Astrocyte (in vitro differentiated cells and primary cell): Measurements from ENCODE around the gene ENOPH1. TPM values are rescaled to one million over a fixed set of nuclear protein-coding genes. Genes with fewer than 3 reads are reported as not detected.

Source experiments
- DNase-seq: peaks from one replicate; pipeline ENCODE4 v3.0.0-alpha.2; 2010; ENCODE audit warnings: low read depth
- FAIRE-seq: peaks from 2 replicates; lab custom pipeline; 2011; peaks lifted over from hg19 to GRCh38; lab: Jason Lieb, UNC
- H2AFZ ChIP-seq: 2 replicates; pipeline ENCODE4 v1.6.0; 2012; ENCODE audit warnings: low read depth, low read length, inconsistent platforms
- H3K27ac ChIP-seq: 2 replicates; pipeline ENCODE4 v1.5.1; 2011; ENCODE audit warnings: low read depth, low read length, inconsistent platforms
- H3K27me3 ChIP-seq: 2 replicates; pipeline ENCODE4 v1.6.0; 2011; ENCODE audit warnings: low read length, inconsistent platforms; ENCODE audit not compliant: insufficient read depth
- H3K36me3 ChIP-seq: 2 replicates; pipeline ENCODE4 v1.5.1; 2011; ENCODE audit warnings: low read length, inconsistent platforms; ENCODE audit not compliant: insufficient read depth
- H3K4me1 ChIP-seq: 2 replicates; pipeline ENCODE4 v1.5.1; 2011; ENCODE audit warnings: low read length, inconsistent platforms; ENCODE audit not compliant: insufficient read depth
- H3K4me2 ChIP-seq: 2 replicates; pipeline ENCODE4 v1.6.0; 2012; ENCODE audit warnings: low read length, inconsistent platforms
- H3K4me3 ChIP-seq: 2 replicates; pipeline ENCODE4 v1.5.1; 2011; ENCODE audit warnings: low read depth, mild to moderate bottlenecking, low read length, inconsistent platforms; ENCODE audit not compliant: insufficient read depth
- H3K79me2 ChIP-seq: 2 replicates; pipeline ENCODE4 v1.6.0; 2012; ENCODE audit warnings: mild to moderate bottlenecking, low read length, inconsistent platforms; ENCODE audit not compliant: insufficient read depth
- H3K9ac ChIP-seq: 2 replicates; pipeline ENCODE4 v1.6.0; 2012; ENCODE audit warnings: mild to moderate bottlenecking, low read length, inconsistent platforms
- H3K9me3 ChIP-seq: 2 replicates; pipeline ENCODE4 v1.5.1; 2012; ENCODE audit warnings: low read depth, mild to moderate bottlenecking, low read length, inconsistent platforms; ENCODE audit not compliant: insufficient read depth
- H4K20me1 ChIP-seq: 2 replicates; pipeline ENCODE4 v1.6.0; 2012; ENCODE audit warnings: low read length, inconsistent platforms; ENCODE audit not compliant: insufficient read depth
- H3K27ac Mint-ChIP-seq: one replicate; pipeline ENCODE4 v1.8.0; 2021; ENCODE audit warnings: mild to moderate bottlenecking, mixed read lengths; ENCODE audit not compliant: unreplicated experiment
- H3K27me3 Mint-ChIP-seq: one replicate; pipeline ENCODE4 v1.8.0; 2021; ENCODE audit warnings: low read depth, mixed read lengths; ENCODE audit not compliant: unreplicated experiment
- H3K36me3 Mint-ChIP-seq: one replicate; pipeline ENCODE4 v1.8.0; 2021; ENCODE audit warnings: low read depth, mixed read lengths; ENCODE audit not compliant: unreplicated experiment
- H3K4me1 Mint-ChIP-seq: one replicate; pipeline ENCODE4 v1.8.0; 2021; ENCODE audit warnings: low read depth, mixed read lengths; ENCODE audit not compliant: unreplicated experiment
- H3K4me3 Mint-ChIP-seq: one replicate; pipeline ENCODE4 v1.8.0; 2021; ENCODE audit warnings: mild to moderate bottlenecking, moderate library complexity, mixed read lengths; ENCODE audit not compliant: unreplicated experiment
- H3K9me3 Mint-ChIP-seq: one replicate; pipeline ENCODE4 v1.8.0; 2021; ENCODE audit warnings: mild to moderate bottlenecking, mixed read lengths; ENCODE audit not compliant: unreplicated experiment
- EZH2 ChIP-seq: IDR thresholded peaks from 2 replicates; pipeline ENCODE4 v1.6.1; 2012; ENCODE audit warnings: mild to moderate bottlenecking, low read length, inconsistent platforms; ENCODE audit not compliant: insufficient read depth
- total RNA-seq: library from RNA; stranded (reverse); gene quantifications from 2 replicates; pipeline ENCODE4 v1.2.1, GENCODE V29; 2021
- TF ChIP-seq, protein P1 (sequence below): IDR thresholded peaks from 2 replicates; pipeline ENCODE4 v1.5.1; 2011; ENCODE audit warnings: low read depth, mild to moderate bottlenecking, inconsistent platforms, low read length, moderate library complexity; ENCODE audit not compliant: insufficient read depth

ENOPH1 gene
- total RNA-seq, 1 donor from 2014 or later, result 32.6 TPM

- Mint-ChIP-seq H3K4me1 (no peaks in the 10 kb centered on the region), H3K36me3 (no peaks in the 10 kb centered on the region), H3K27ac (no peak overlapping the region), H3K27me3 (no peaks in the 10 kb centered on the region), H3K9me3 (no peaks in the 10 kb centered on the region), H3K4me3 (no peak overlapping the region)
- H3K9me3 ChIP-seq, result no peaks in the 10 kb centered on the region
- no peak overlapping the region for H3K27ac ChIP-seq
- no peaks in the 10 kb centered on the region for H3K4me1 ChIP-seq
- TF ChIP-seq, protein P1, sequence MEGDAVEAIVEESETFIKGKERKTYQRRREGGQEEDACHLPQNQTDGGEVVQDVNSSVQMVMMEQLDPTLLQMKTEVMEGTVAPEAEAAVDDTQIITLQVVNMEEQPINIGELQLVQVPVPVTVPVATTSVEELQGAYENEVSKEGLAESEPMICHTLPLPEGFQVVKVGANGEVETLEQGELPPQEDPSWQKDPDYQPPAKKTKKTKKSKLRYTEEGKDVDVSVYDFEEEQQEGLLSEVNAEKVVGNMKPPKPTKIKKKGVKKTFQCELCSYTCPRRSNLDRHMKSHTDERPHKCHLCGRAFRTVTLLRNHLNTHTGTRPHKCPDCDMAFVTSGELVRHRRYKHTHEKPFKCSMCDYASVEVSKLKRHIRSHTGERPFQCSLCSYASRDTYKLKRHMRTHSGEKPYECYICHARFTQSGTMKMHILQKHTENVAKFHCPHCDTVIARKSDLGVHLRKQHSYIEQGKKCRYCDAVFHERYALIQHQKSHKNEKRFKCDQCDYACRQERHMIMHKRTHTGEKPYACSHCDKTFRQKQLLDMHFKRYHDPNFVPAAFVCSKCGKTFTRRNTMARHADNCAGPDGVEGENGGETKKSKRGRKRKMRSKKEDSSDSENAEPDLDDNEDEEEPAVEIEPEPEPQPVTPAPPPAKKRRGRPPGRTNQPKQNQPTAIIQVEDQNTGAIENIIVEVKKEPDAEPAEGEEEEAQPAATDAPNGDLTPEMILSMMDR, result no peak
- TF ChIP-seq EZH2, result no peak
- no peak overlapping the region for H2AFZ ChIP-seq
- FAIRE-seq (no peak), DNase-seq (no peak)
- no peak overlapping the region for H3K9ac ChIP-seq
- H3K4me2 ChIP-seq, result no peak overlapping the region
- H3K4me3 ChIP-seq, result no peak overlapping the region
- H3K27me3 ChIP-seq, result no peaks in the 10 kb centered on the region
- no peaks in the 10 kb centered on the region for H3K79me2 ChIP-seq
- H3K36me3 ChIP-seq, result no peaks in the 10 kb centered on the region
- H4K20me1 ChIP-seq, result no peaks in the 10 kb centered on the region
These were observed 32.9 kb upstream of the ENOPH1 start for GRCh38 chr4:82397527-82397926.

GRCh38 chr4:82398263-82398662 is 32.1 kb upstream of the ENOPH1 start:
- FAIRE-seq (no peak), DNase-seq (no peak)
- no peaks in the 10 kb centered on the region for H3K27me3 Mint-ChIP-seq
- Histone ChIP-seq H3K4me2 (no peak overlapping the region), H3K27me3 (no peaks in the 10 kb centered on the region), H3K4me3 (no peak overlapping the region), H3K79me2 (no peaks in the 10 kb centered on the region), H4K20me1 (no peaks in the 10 kb centered on the region), H3K4me1 (no peaks in the 10 kb centered on the region), H3K27ac (no peak overlapping the region), H2AFZ (no peak overlapping the region), H3K9ac (no peak overlapping the region), H3K36me3 (no peaks in the 10 kb centered on the region), H3K9me3 (no peaks in the 10 kb centered on the region)
- TF ChIP-seq, protein P1, result no peak
- no peak for TF ChIP-seq EZH2
- no peaks in the 10 kb centered on the region for H3K4me1 Mint-ChIP-seq
- H3K27ac Mint-ChIP-seq, result no peak overlapping the region
- no peaks in the 10 kb centered on the region for H3K36me3 Mint-ChIP-seq
- H3K9me3 Mint-ChIP-seq, result no peaks in the 10 kb centered on the region
- no peak overlapping the region for H3K4me3 Mint-ChIP-seq

DNA sequence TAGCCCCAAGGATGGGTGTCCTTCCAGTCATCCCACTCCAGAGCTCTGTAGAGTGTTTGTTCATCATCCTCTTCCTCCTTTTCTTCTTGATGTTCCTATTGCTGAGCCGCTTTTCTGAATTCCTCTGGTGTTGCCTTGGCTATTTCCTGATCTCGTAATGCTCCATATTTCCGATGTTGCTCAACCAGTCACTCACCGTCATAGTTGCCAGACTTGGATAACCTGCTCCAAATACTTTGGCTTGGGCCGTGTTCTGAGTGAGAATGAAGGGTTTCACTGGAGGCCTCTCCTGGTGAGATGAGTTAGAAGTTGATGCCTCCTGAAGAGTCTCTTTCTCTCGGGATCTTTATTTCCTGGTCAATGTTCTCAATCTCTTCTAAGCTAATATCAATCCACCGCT is 28.8 kb upstream of the ENOPH1 start:
- no peak overlapping the region for H3K27ac ChIP-seq
- H3K9me3 Mint-ChIP-seq, result no peaks in the 10 kb centered on the region
- no peaks in the 10 kb centered on the region for H3K9me3 ChIP-seq
- H3K79me2 ChIP-seq, result no peaks in the 10 kb centered on the region
- no peaks in the 10 kb centered on the region for H3K4me1 ChIP-seq
- H2AFZ ChIP-seq, result no peak overlapping the region
- no peaks in the 10 kb centered on the region for H3K4me1 Mint-ChIP-seq
- no peaks in the 10 kb centered on the region for H3K27me3 Mint-ChIP-seq
- H3K27ac Mint-ChIP-seq, result no peak overlapping the region
- DNase-seq (no peak), FAIRE-seq (no peak)
- no peaks in the 10 kb centered on the region for H3K27me3 ChIP-seq
- H3K36me3 ChIP-seq, result no peaks in the 10 kb centered on the region
- H3K4me2 ChIP-seq, result no peak overlapping the region
- no peaks in the 10 kb centered on the region for H3K36me3 Mint-ChIP-seq
- TF ChIP-seq, protein P1, result no peak
- no peak for TF ChIP-seq EZH2
- no peak overlapping the region for H3K4me3 Mint-ChIP-seq
- H3K4me3 ChIP-seq, result no peak overlapping the region
- no peaks in the 10 kb centered on the region for H4K20me1 ChIP-seq
- no peak overlapping the region for H3K9ac ChIP-seq
